ENCODE measurements around the gene MFAP2. TPM values are rescaled to one million over a fixed set of nuclear protein-coding genes. Genes with fewer than 3 reads are reported as not detected.

MFAP2 gene
- total and polyA plus RNA-seq, 7 donors = 0.40 to 4.0 (median 0.67) TPM

- H3K36me3 ChIP-seq (ENCODE audit: insufficient read depth in 1 of 2, low read depth in 1 of 2) = peaks cover 0 to 75% of the 10 kb centered on the region in 2 donors
Observed at GRCh38 chr1:16998589-16998988, 18.2 kb upstream of the MFAP2 start.

GRCh38 chr1:16996845-16997244 is 16.4 kb upstream of the MFAP2 start:
- Histone ChIP-seq H3K27ac (no peak overlapping the region), H3K4me1 (no peaks in the 10 kb centered on the region), H3K4me3 (no peak overlapping the region), H3K9me3 (no peaks in the 10 kb centered on the region), H3K36me3 (ENCODE audit: insufficient read depth in 1 of 2, low read depth in 1 of 2) (peaks cover 0 to 73% of the 10 kb centered on the region in 2 donors), H3K27me3 (ENCODE audit: insufficient read depth in 3 of 3, low read length in 2 of 3) (no peaks in the 10 kb centered on the region)
- ATAC-seq (no peak), DNase-seq (no peak)
- intact Hi-C loops (cut with DNase I) = no loop called here
- WGBS, 3 donors = 91 to 95% (median 93%) methylated on average over 14 of the region's 14 CpGs
- no peak for TF ChIP-seq CTCF (IDR thresholded peaks at IDR 0.05)

More at GRCh38 chr1:16998589-16998988, 18.2 kb upstream of the MFAP2 start:
- Histone ChIP-seq H3K4me3 (no peak overlapping the region), H3K4me1 (no peaks in the 10 kb centered on the region), H3K27me3 (ENCODE audit: insufficient read depth in 3 of 3, low read length in 2 of 3) (no peaks in the 10 kb centered on the region), H3K9me3 (no peaks in the 10 kb centered on the region), H3K27ac (no peak overlapping the region)
- TF ChIP-seq CTCF (IDR thresholded peaks at IDR 0.05) = no peak
- intact Hi-C loops (cut with DNase I) = no loop called here
- no peak for ATAC-seq
- DNase-seq = no peak
- WGBS, 3 donors = 77 to 80% (median 79%) methylated on average over 10 of the region's 10 CpGs

GRCh38 chr1:16993521-16994038 is 13.2 kb upstream of the MFAP2 start:
- no peaks in the 10 kb centered on the region for H3K27me3 ChIP-seq (ENCODE audit: insufficient read depth in 3 of 3, low read length in 2 of 3)
- WGBS, 3 donors = 94 to 96% (median 94%) methylated on average over 15 of the region's 15 CpGs
- intact Hi-C loops (cut with DNase I) = no loop called here
- H3K9me3 ChIP-seq = no peaks in the 10 kb centered on the region
- no peak for TF ChIP-seq CTCF (IDR thresholded peaks at IDR 0.05)
- H3K4me3 ChIP-seq = no peak overlapping the region
- H3K27ac ChIP-seq = no peak overlapping the region
- no peak for DNase-seq
- ATAC-seq = no peak
- no peaks in the 10 kb centered on the region for H3K4me1 ChIP-seq
- H3K36me3 ChIP-seq (ENCODE audit: insufficient read depth in 1 of 2, low read depth in 1 of 2) = peaks cover 0 to 73% of the 10 kb centered on the region in 2 donors

- WGBS, 3 donors = 94 to 97% (median 95%) methylated on average over 9 of the region's 9 CpGs
- Histone ChIP-seq H3K4me1 (no peaks in the 10 kb centered on the region), H3K4me3 (no peak overlapping the region)
Observed at GRCh38 chr1:16992675-16993074, 12.3 kb upstream of the MFAP2 start.

More at GRCh38 chr1:16992675-16993074, 12.3 kb upstream of the MFAP2 start:
- Histone ChIP-seq H3K9me3 (no peaks in the 10 kb centered on the region), H3K36me3 (ENCODE audit: insufficient read depth in 1 of 2, low read depth in 1 of 2) (peaks cover 0 to 75% of the 10 kb centered on the region in 2 donors), H3K27ac (no peak overlapping the region), H3K27me3 (ENCODE audit: insufficient read depth in 3 of 3, low read length in 2 of 3) (no peaks in the 10 kb centered on the region)
- ATAC-seq (no peak), DNase-seq (no peak)
- intact Hi-C loops (cut with DNase I) = no loop called here
- no peak for TF ChIP-seq CTCF (IDR thresholded peaks at IDR 0.05)
